GM12878 (cell line): ENCODE data around the gene PACS1. TPM values are rescaled to one million over a fixed set of nuclear protein-coding genes. Genes with fewer than 3 reads are reported as not detected.

ENCODE experiments used
- ATAC-seq: fragments of 200-7000 bp; cut with Tn5 transposase; 3 replicates; pipeline ENCODE4 v1.9.1; 2020; ENCODE audit warnings: mild to moderate bottlenecking, moderate library complexity
- BruUV-seq: library from RNA; stranded (reverse); fragments of 400-500 nt; replicated peaks from 2 replicates; lab custom pipeline; 2021; lab: Mats Ljungman, UMichigan
- CTCF ChIA-PET: fragments of 300-600 bp; sonication (Branson Sonifier 250); formaldehyde crosslinking; extraction: SDS; loops from one replicate; lab custom pipeline; 2021; ENCODE audit warnings: inconsistent platforms; lab: Yijun Ruan, JAX
- POLR2A ChIA-PET: fragments of 350-600 bp; formaldehyde crosslinking; extraction: SDS; loops from one replicate; lab custom pipeline; 2021; ENCODE audit warnings: inconsistent platforms; lab: Charles Lee
- RAD21 ChIA-PET: fragments of 300-600 bp; sonication (Branson Sonifier 250); formaldehyde crosslinking; loops from one replicate; lab custom pipeline; 2023; ENCODE audit warnings: antibody characterized with exemption; ENCODE audit not compliant: unreplicated experiment; lab: Charles Lee
- SMC1A ChIA-PET: fragments of 300-600 bp; sonication (Branson Sonifier 250); formaldehyde crosslinking; loops from one replicate; lab custom pipeline; 2023; ENCODE audit not compliant: unreplicated experiment, uncharacterized antibody; lab: Charles Lee
- DNase-seq: peaks from one replicate; pipeline ENCODE4 v3.0.0-alpha.2; 2011; ENCODE audit warnings: low read depth, low spot score
- FAIRE-seq: peaks from 3 replicates; lab custom pipeline; 2011; peaks lifted over from hg19 to GRCh38; lab: Jason Lieb, UNC
- H2AFZ ChIP-seq: 2 replicates; pipeline ENCODE4 v1.6.0; 2011; ENCODE audit warnings: low read depth, low read length, control low read depth; ENCODE audit not compliant: control insufficient read depth
- H3K27ac ChIP-seq: 2 replicates; pipeline ENCODE4 v1.5.1; 2011; ENCODE audit warnings: control low read depth; ENCODE audit not compliant: control insufficient read depth, insufficient read depth
- H3K27me3 ChIP-seq, 2 experiments: replicated peaks in 1 of 2; 2 replicates each; pipeline versions ENCODE4 v1.6.0 to v1.6.1; 2011; ENCODE audit warnings: low read length in 1 of 2; ENCODE audit not compliant: control insufficient read depth in 2 of 2, insufficient read depth in 2 of 2
- H3K36me3 ChIP-seq, 2 experiments: 2 replicates each; pipeline ENCODE4 v1.5.1; 2011; ENCODE audit warnings: low read length in 1 of 2; ENCODE audit not compliant: control insufficient read depth in 2 of 2, insufficient read depth in 2 of 2
- H3K4me1 ChIP-seq: 2 replicates; pipeline ENCODE4 v1.6.1; 2011; ENCODE audit warnings: mild to moderate bottlenecking, low read length, moderate library complexity, mixed read lengths; ENCODE audit not compliant: control insufficient read depth, insufficient read depth
- H3K4me2 ChIP-seq: 2 replicates; pipeline ENCODE4 v1.6.0; 2011; ENCODE audit warnings: control low read depth; ENCODE audit not compliant: control insufficient read depth, insufficient read depth
- H3K4me3 ChIP-seq: fragments of 200-600 bp; sonication (generic); 2 replicates; pipeline ENCODE4 v1.5.1; 2016
- H3K79me2 ChIP-seq: 2 replicates; pipeline ENCODE4 v1.6.0; 2011; ENCODE audit warnings: low read length; ENCODE audit not compliant: control insufficient read depth, insufficient read depth
- H3K9ac ChIP-seq: 2 replicates; pipeline ENCODE4 v1.8.0; 2011; ENCODE audit warnings: low read length, control low read depth, mixed read lengths; ENCODE audit not compliant: control insufficient read depth, insufficient read depth
- H3K9me3 ChIP-seq: replicated peaks from 3 replicates; pipeline ENCODE4 v1.5.1; 2011; ENCODE audit warnings: mild to moderate bottlenecking, low read length; ENCODE audit not compliant: control insufficient read depth, insufficient read depth
- H4K20me1 ChIP-seq: 2 replicates; pipeline ENCODE4 v1.6.0; 2011; ENCODE audit not compliant: control insufficient read depth, insufficient read depth
- EGR1 ChIP-seq, 2 experiments: IDR thresholded peaks; 1 replicate in 1 of 2; 2 replicates in 1 of 2; pipeline ENCODE4 v1.6.1; 2011 to 2012; ENCODE audit warnings: low read depth in 2 of 2, low read length in 2 of 2, borderline replicate concordance in 1 of 2, mild to moderate bottlenecking in 1 of 2, moderate library complexity in 1 of 2
- ETV6 ChIP-seq, 2 experiments: fragments of 450-650 bp in 1 of 2; IDR thresholded peaks in 1 of 2; conservative IDR thresholded peaks in 1 of 2; 2 replicates each; pipeline ENCODE4 v1.6.1; 2014; ENCODE audit warnings: antibody characterized with exemption in 1 of 2, borderline replicate concordance in 1 of 2, low read depth in 1 of 2, mild to moderate bottlenecking in 1 of 2, moderate library complexity in 1 of 2
- FOS ChIP-seq: IDR thresholded peaks from 3 replicates; pipeline ENCODE4 v1.6.1; 2011; ENCODE audit warnings: borderline replicate concordance; ENCODE audit not compliant: insufficient read length; ENCODE audit errors: extremely low read depth
- IRF3 ChIP-seq: fragments of 450-650 bp; IDR thresholded peaks from 2 replicates; pipeline ENCODE4 v1.6.1; 2014; ENCODE audit warnings: mild to moderate bottlenecking
- IRF4 ChIP-seq: IDR thresholded peaks from 2 replicates; pipeline ENCODE4 v1.6.1; 2011; ENCODE audit warnings: low read depth, low read length
- JUNB ChIP-seq: IDR thresholded peaks from 2 replicates; pipeline ENCODE4 v1.6.1; 2016; ENCODE audit warnings: antibody characterized with exemption, mild to moderate bottlenecking
- NR2C1 ChIP-seq: fragments of 450-650 bp; IDR thresholded peaks from 2 replicates; pipeline ENCODE4 v1.6.1; 2017; ENCODE audit warnings: antibody characterized with exemption, mild to moderate bottlenecking, moderate library complexity
- POLR2A ChIP-seq: IDR thresholded peaks from 2 replicates; pipeline ENCODE4 v1.6.1; 2011; ENCODE audit warnings: low read depth, mild to moderate bottlenecking, low read length
- POLR2AphosphoS5 ChIP-seq: IDR thresholded peaks from 2 replicates; pipeline ENCODE4 v1.6.1; 2011; ENCODE audit warnings: mild to moderate bottlenecking, low read length, inconsistent platforms
- PRDM15 ChIP-seq: fragments of 450-650 bp; formaldehyde crosslinking; IDR thresholded peaks from 2 replicates; pipeline ENCODE4 v1.4.0; 2020; ENCODE audit warnings: mild to moderate bottlenecking, moderate library complexity
- RCOR1 ChIP-seq: conservative IDR thresholded peaks from 2 replicates; pipeline ENCODE4 v1.6.1; 2012; ENCODE audit warnings: low read depth, low read length, improper control_type of control experiment
- TCF7 ChIP-seq: IDR thresholded peaks from 2 replicates; pipeline ENCODE4 v1.6.1; 2014; ENCODE audit warnings: antibody characterized with exemption, borderline replicate concordance
- ZBTB33 ChIP-seq: fragments of 450-650 bp; IDR thresholded peaks from 2 replicates; pipeline ENCODE4 v1.6.1; 2017; ENCODE audit warnings: mild to moderate bottlenecking
- ZNF207 ChIP-seq: fragments of 450-650 bp; IDR thresholded peaks from 2 replicates; pipeline ENCODE4 v1.6.1; 2014; ENCODE audit warnings: antibody characterized with exemption, mild to moderate bottlenecking, borderline replicate concordance
- WGBS: methylation state at CpG from one replicate; pipeline ENCODE4 v1.1.6; 2016; ENCODE audit warnings: low lambda C conversion rate; ENCODE audit not compliant: insufficient replicate concordance, insufficient coverage; ENCODE audit errors: missing lambda C conversion rate; 5-methylcytosine and 5-hydroxymethylcytosine counted together
- in situ Hi-C: fragments of 300-500 bp; cut with MboI; formaldehyde crosslinking; loops from 9 replicates; pipeline ENCODE4 v1.14.3; 2018; ENCODE audit warnings: mixed read lengths
- intact Hi-C: fragments of 100-400 bp; cut with micrococcal nuclease; formaldehyde crosslinking; loops from one replicate; pipeline ENCODE4 v1.14.2; 2022; ENCODE audit not compliant: unreplicated experiment
- polyA plus RNA-seq, 11 experiments: library from polyadenylated mRNA; depleted of rRNA in 4 of 11; unstranded in 6 of 11; stranded (reverse) in 5 of 11; fragments of >200 nt; fragmentation: Nextera tagmentation in 4 of 11; fragmentation: Illumina TruSeq in 1 of 11; extraction: Ambion mirVana in 4 of 11; extraction: Trizol in 1 of 11; gene quantifications; 1 replicate in 1 of 11; 2 replicates in 10 of 11; pipeline versions ENCODE4 v1.2.1 to v1.2.3, GENCODE V29; 2011 to 2016; ENCODE audit warnings: inconsistent platforms in 2 of 11, missing spikeins in 2 of 11, low read depth in 1 of 11
- total RNA-seq, 4 experiments: library from RNA; depleted of rRNA in 3 of 4; stranded (reverse); fragments of >200 nt in 3 of 4; fragmentation: Illumina TruSeq in 1 of 4; extraction: Trizol in 1 of 4; gene quantifications; 2 replicates each; pipeline versions ENCODE4 v1.2.1 to v1.2.3, GENCODE V29; 2013 to 2021

PACS1 gene
- total and polyA plus RNA-seq, 10 of the 15 experiments (the other 5 are each of a cell fraction or from before 2014, with no cell fraction given) = 1.1 to 74.3 (median 17.9) TPM

GRCh38 chr11:66284526-66285078 lies 214.5 kb downstream of the PACS1 start (continued):
- TF ChIP-seq IRF3 (no peak), TCF7 (no peak), NR2C1 (no peak), RCOR1 (no peak), EGR1 (IDR thresholded peaks at IDR 0.05; ENCODE audit: borderline replicate concordance in 1 of 2, low read depth in 2 of 2, low read length in 2 of 2) (no peak), ZNF207 (no peak), ZBTB33 (no peak)
- TF ChIP-seq, all 136 proteins: peak for 0

- ChIA-PET CTCF (interaction anchor here (0.6 to 2.2 kb wide), 5 partner anchors 26 to 398 kb away, joined by 3 to 9 read pairs (median 3); no protein-coding TSS in a partner anchor), SMC1A (interaction anchor here (1.2 kb wide), 1 partner anchor 32 kb away, joined by 3 read pairs; no protein-coding TSS in a partner anchor), POLR2A (interaction anchor here (1.6 to 1.9 kb wide), 2 partner anchors 17 to 25 kb away, joined by 5 to 6 read pairs; partner anchors contain the start of gene RAB1B), RAD21 (interaction anchor here (0.6 kb wide), 1 partner anchor 148 kb away, joined by 3 read pairs; no protein-coding TSS in a partner anchor)
- no peak for DNase-seq
- Histone ChIP-seq H3K36me3 (no peaks in the 10 kb centered on the region; a peak in 1 of 4 replicates), H3K4me1 (peaks cover 21% of the 10 kb centered on the region), H3K27me3 (no peaks in the 10 kb centered on the region), H2AFZ (no peak overlapping the region), H4K20me1 (no peaks in the 10 kb centered on the region; the same call in none of the 2 replicates), H3K9ac (no peak overlapping the region), H3K4me3 (no peak overlapping the region), H3K27ac (no peak overlapping the region), H3K79me2 (peaks cover 12% of the 10 kb centered on the region), H3K9me3 (no peaks in the 10 kb centered on the region), H3K4me2 (no peak overlapping the region)
- intact Hi-C loops (no loop called here), in situ Hi-C loops (no loop called here)
- no peak for ATAC-seq
- BruUV-seq = no TSS peak
- 90% methylated on average over 13 of the region's 13 CpGs for WGBS
- FAIRE-seq = no peak
- TF ChIP-seq IRF4 (no peak), ETV6 (conservative IDR thresholded peaks at IDR 0.05 in 1 of 2, IDR thresholded peaks at IDR 0.05 in 1 of 2; ENCODE audit: borderline replicate concordance in 1 of 2, low read depth in 1 of 2) (no peak), JUNB (no peak), FOS (no peak), POLR2A (0 out of 2 replicates have a peak, but pooled peaks have one; percentile 16), PRDM15 (no peak), POLR2AphosphoS5 (0 out of 2 replicates have a peak, but pooled peaks have one; percentile 38)
These were observed 215.3 kb downstream of the PACS1 start for GRCh38 chr11:66285250-66285947.
